Suppressor macrophage treated with lipopolysaccharide for 4 hours (primary cell): ENCODE measurements around the gene PLXNC1.

Experiments used
- DNase-seq: peaks from one replicate; pipeline ENCODE4 v3.0.0-alpha.2; 2020

The PLXNC1 gene

DNA sequence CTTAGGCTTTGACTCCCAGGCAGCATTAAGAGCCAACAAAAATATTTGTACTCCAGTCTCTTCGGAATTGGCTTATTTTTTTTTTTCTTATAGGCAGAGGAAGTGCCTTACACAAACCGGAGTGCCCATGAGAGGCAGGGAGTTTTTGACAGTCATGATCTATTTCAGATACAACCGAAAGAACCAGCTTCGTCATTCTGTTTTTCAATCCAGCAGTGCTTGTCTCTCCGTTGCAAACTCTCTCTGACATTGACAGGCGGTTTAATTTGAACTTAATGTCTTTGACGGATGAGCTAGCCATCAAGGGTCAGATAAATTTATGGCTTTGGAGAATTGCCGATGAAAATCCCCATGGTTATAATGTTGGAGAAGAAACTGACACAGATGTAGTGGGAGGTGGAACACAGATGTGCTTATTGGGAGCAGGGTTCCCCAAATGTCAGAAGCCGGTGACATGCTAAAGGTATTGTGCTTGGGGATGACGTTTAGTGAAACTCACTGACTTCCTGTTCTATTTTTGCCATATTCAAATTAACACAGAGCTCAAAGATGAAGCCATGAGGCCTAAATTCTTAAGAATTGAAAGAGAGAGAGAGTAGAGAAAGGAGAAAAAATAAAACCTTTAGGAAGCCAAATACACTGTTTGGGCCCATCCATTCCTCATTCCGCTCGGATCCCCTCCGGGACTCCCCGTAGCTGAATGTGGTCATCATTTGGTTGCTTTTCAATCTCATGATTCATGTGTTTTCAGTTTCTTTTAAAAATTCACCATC, 59.7 kb downstream of the PLXNC1 start:
- peak; percentile 88 for DNase-seq

DNA sequence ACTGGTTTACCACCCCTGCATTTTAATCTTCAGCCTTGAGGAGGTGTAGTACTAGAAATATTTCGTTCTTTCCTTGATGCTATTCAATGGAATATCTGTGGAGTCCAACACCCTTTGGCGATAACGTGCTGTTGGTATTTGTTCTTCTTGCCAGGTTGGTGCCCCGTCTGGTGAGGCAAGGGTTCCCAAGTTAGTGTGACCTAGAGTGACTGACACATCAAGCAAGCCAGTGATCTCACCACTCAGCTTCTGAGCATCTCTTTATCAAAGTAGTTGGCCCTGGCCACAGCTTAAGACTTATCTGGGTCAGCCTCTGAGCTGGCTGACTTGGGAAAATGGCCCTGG, 60.2 kb downstream of the PLXNC1 start:
- peak; percentile 62 for DNase-seq

DNA sequence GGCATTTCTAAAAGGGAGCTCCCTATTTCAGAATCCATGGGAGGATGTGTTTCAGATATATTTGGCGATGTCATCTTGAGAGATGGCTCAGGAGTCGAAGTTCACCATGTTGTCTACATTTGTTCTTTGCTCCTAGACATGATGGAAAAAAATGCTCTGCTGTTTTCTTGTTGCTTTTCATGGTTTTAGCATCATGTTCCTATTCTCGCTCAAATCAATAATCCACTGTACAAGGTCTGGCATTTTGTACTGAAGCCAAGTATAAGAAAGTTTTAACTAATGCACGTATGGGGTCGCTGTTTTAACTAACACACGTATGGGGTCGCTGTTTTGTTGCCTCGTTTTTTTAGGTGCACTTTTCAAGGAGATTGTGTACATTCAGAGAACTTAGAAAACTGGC, 60.9 kb downstream of the PLXNC1 start:
- DNase-seq: no peak

DNA sequence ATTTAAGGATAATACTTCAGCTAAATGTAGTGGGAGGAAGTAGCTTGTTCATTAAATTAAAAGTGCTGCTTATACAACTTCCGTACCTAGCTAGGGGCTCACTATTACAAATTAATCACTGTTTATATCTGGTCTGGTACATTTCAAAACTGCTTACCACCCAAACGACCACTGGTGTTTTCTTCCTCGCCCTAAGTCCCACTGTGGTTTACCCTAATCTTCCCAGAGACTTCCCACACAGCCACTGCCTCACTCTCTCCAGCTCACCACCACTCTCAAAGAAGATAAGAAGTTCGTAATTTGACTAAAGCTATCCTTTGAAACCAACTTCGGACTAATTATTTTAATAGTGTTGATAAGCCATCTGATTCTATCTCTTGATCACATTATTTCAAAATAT, 62.6 kb downstream of the PLXNC1 start:
- no peak for DNase-seq

GRCh38 chr12:94218233-94218632, 69.9 kb downstream of the PLXNC1 start:
- DNase-seq: no peak

- DNase-seq: no peak
Observed at GRCh38 chr12:94219622-94220302, 71.4 kb downstream of the PLXNC1 start.

GRCh38 chr12:94220804-94221203, 72.4 kb downstream of the PLXNC1 start:
- no peak for DNase-seq

GRCh38 chr12:94222351-94223084, 74.1 kb downstream of the PLXNC1 start:
- no peak for DNase-seq

DNA sequence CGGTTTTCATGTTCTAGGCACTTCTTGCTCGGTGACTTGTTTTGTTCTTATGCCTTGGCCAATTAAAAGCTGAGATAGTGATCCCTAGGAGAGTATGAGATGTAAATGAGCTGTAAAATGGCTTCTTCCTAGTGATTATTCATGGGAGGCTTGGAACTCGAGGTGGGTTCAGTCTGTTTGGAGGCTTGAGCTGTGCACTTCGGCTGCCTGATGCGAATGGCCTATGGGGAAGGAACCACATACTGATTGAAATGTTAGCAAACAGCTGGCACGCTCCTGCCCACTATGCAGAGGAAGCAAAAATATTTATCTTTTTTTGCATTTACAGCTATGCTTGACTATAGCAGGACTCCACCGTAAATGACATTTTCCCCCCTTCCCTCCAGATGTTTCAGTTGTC, 75.5 kb downstream of the PLXNC1 start:
- no peak for DNase-seq

- DNase-seq: no peak
Observed at GRCh38 chr12:94225506-94225905, 77.1 kb downstream of the PLXNC1 start.

DNA sequence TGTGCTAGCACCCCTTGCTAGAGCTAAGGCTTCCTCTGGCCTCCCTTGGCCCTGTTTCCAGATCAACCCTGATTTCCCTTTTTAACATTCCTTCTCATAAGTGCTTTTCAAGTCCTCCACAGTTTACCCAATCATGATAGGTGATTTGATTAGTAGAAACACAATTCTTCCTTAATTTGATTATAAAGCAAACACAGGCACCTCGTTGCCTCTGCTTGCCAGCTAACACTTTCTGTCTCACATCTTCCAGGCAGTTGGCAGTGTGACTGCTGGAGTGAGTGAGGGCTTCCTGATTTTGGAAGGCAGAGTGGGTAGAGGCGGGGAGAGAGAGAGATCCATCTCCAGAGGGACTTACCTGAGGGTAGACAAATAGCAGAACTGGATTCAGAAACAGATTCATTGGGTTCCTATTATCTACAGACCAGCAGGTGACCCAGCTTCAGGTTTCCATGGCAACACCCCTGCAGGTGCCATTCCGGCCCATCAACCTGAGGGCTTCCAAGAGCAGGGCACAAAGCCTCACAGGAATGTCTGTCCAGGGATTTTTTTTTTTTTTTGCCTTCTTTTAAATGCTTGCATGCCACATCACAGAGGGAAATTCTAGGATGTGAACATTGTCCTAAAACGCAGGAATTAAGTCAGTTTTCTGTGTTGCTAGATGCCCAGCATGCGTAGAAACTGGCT, 77.7 kb downstream of the PLXNC1 start:
- DNase-seq: no peak

DNA sequence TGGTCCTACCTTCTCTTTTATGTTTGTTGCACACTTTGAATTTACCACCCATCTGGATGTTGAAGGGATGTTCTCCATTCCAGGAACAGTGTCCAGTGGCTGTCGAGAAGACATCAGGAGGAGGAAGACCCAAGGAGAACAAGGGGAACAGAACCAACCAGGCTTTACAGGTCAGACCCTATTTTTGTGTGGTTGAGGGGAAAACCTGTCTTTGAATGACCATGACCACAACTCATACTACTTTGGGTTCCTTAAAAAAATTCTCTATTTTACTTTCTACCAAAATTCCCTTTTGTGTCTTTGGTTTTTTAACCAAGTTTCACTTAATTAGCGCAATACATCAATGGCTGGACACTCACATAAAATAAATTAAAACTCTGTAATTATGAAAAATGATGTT, 78.7 kb downstream of the PLXNC1 start:
- DNase-seq: no peak

- no peak for DNase-seq
Observed at GRCh38 chr12:94228488-94228907, 80.1 kb downstream of the PLXNC1 start.

GRCh38 chr12:94229902-94230301, 81.5 kb downstream of the PLXNC1 start:
- no peak for DNase-seq

- no peak for DNase-seq
Observed at GRCh38 chr12:94230357-94230905, 82.1 kb downstream of the PLXNC1 start.

DNA sequence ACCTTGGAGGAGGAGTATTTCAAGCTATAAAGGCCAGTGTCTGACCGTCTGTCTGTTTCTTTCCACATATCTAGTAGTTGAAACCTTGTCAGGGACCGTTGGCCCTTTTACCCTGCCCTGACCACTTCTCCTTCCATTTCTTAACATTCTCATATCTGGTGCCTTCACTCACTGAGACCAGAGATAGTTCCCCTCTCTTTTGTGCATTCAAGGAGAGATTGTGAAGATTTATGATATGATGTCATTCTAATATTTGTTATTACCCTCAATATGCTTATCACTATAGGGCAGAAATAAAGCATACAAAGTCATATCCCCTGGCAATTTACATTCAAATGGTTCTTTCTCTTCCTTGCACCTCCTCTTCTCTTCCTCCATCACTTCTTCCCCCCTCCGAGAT, 83.3 kb downstream of the PLXNC1 start:
- DNase-seq: no peak

- no peak for DNase-seq
Observed at GRCh38 chr12:94235848-94236247, 87.5 kb downstream of the PLXNC1 start.

- DNase-seq: no peak
Observed at GRCh38 chr12:94239332-94239993, 91.1 kb downstream of the PLXNC1 start.

DNA sequence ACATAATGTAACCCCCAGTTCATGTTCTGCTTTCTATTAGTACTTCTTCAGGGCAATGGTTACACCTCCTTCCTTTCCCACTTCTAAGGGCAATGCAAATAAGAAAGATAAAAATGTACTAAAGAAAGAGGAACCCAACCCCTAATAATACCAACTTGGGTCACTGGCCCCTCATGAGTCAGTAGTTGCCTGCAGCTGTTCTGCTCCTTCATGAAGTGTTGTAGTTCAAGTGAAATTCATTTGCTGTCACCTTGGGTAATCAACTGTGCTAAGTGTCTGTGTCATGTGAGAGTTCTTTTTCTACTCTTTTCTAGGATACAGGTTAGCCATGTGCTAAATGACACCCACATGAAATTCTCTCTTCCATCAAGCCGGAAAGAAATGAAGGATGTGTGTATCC, 91.8 kb downstream of the PLXNC1 start:
- DNase-seq: peak; percentile 77

GRCh38 chr12:94242901-94243300, 94.5 kb downstream of the PLXNC1 start:
- DNase-seq: peak; percentile 25

DNA sequence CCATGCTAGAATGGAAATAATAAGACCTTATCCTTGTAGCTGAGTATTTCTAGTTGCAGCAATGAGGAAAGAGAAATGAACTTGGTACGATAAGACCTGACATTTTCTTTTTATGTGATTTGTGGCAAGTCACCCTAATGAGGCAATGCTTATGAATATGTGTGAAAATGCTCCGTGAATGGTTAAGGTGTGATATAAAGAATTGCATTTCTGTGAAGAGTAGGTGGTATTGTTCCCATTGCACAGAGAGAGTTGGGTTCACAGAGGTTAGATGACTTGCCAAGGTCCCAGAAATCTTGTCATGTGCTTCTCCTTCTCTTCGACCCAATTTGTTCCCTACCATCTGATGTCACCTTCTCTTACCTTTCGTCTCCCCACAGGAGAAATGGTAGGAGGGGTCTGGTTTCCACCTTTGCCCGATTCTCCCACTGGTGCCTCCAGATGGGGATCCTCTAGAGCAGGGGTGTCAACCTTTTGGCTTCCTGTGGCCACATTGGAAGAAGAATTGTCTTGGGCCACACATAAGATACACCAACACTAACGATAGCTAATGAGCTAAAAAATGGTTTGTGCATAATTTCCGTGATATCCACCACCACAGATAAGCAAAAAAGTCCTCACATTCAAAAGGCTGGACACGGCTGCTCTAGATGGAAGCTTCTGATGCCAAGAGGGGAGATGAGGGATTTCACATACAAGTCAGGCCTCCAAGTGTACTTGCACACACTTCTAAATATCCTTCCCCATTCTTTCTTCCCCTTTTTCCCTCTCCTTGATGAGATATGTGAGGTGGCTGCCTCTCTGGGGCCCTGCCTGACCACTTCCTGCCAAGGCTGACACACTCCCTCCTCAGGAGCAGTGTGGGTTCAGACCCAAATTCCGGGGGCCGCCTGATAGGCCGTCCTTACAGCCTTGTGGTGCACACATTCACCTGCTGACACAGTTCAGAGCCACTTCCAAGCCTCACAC, 96.1 kb downstream of the PLXNC1 start:
- DNase-seq: peak; percentile 73
